ENCODE data around the gene MRPS2. TPM values are rescaled to one million over a fixed set of nuclear protein-coding genes. Genes with fewer than 3 reads are reported as not detected.

Gene MRPS2
- total RNA-seq, 1 experiment from 2014 or later = 65.5 TPM

GRCh38 chr9:135502873-135503321 lies 2.4 kb downstream of the MRPS2 start:
- no peak for DNase-seq

GRCh38 chr9:135503371-135504261 lies 3.1 kb downstream of the MRPS2 start:
- H3K9me3 ChIP-seq = no peaks in the 10 kb centered on the region
- Mint-ChIP-seq H3K4me3 (ENCODE audit: unreplicated experiment) (no peak overlapping the region), H3K4me1 (ENCODE audit: low read depth, unreplicated experiment) (no peaks in the 10 kb centered on the region), H3K36me3 (ENCODE audit: insufficient read depth, unreplicated experiment) (peaks cover 38% of the 10 kb centered on the region), H3K27me3 (ENCODE audit: insufficient read depth, unreplicated experiment) (no peaks in the 10 kb centered on the region), H3K27ac (ENCODE audit: unreplicated experiment) (no peak overlapping the region), H3K9me3 (ENCODE audit: unreplicated experiment) (no peaks in the 10 kb centered on the region)
- DNase-seq = no peak
- CTCF ChIA-PET = interaction anchor here (1.0 to 1.4 kb wide), 3 partner anchors 13 to 235 kb away, joined by 3 to 6 read pairs (median 5); no protein-coding TSS in a partner anchor
- intact Hi-C loops (cut with micrococcal nuclease; ENCODE audit: unreplicated experiment) = no loop called here
- no peak for TF ChIP-seq CTCF (IDR thresholded peaks at IDR 0.05; ENCODE audit: insufficient read depth in 1 of 2, low read depth in 1 of 2, low read length in 1 of 2, severe bottlenecking in 1 of 2, unreplicated experiment in 1 of 2)
- no peaks in the 10 kb centered on the region for H3K27me3 ChIP-seq (replicated peaks; ENCODE audit: control insufficient read depth, insufficient read depth, low read length)
- peaks cover 12% of the 10 kb centered on the region; the same call in 1 of the 2 replicates for H3K4me1 ChIP-seq
- peaks cover 9% of the 10 kb centered on the region for H3K36me3 ChIP-seq (ENCODE audit: control insufficient read depth, insufficient read depth, low read length)
- H3K4me3 ChIP-seq (ENCODE audit: low read depth, low read length) = no peak overlapping the region
- BruUV-seq (replicated peaks) = no TSS peak
- POLR2A ChIA-PET = no interaction called here

More at GRCh38 chr9:135502873-135503321, 2.4 kb downstream of the MRPS2 start:
- Mint-ChIP-seq H3K27ac (ENCODE audit: unreplicated experiment) (no peak overlapping the region), H3K36me3 (ENCODE audit: insufficient read depth, unreplicated experiment) (peaks cover 38% of the 10 kb centered on the region), H3K27me3 (ENCODE audit: insufficient read depth, unreplicated experiment) (no peaks in the 10 kb centered on the region), H3K4me1 (ENCODE audit: low read depth, unreplicated experiment) (no peaks in the 10 kb centered on the region), H3K9me3 (ENCODE audit: unreplicated experiment) (no peaks in the 10 kb centered on the region), H3K4me3 (ENCODE audit: unreplicated experiment) (no peak overlapping the region)
- ChIA-PET POLR2A (no interaction called here), CTCF (no interaction called here)
- Histone ChIP-seq H3K4me3 (ENCODE audit: low read depth, low read length) (no peak overlapping the region), H3K4me1 (peaks cover 12% of the 10 kb centered on the region; the same call in 1 of the 2 replicates), H3K27me3 (replicated peaks; ENCODE audit: control insufficient read depth, insufficient read depth, low read length) (no peaks in the 10 kb centered on the region), H3K9me3 (no peaks in the 10 kb centered on the region), H3K36me3 (ENCODE audit: control insufficient read depth, insufficient read depth, low read length) (peaks cover 9% of the 10 kb centered on the region)
- no peak for TF ChIP-seq CTCF (IDR thresholded peaks at IDR 0.05; ENCODE audit: insufficient read depth in 1 of 2, low read depth in 1 of 2, low read length in 1 of 2, severe bottlenecking in 1 of 2, unreplicated experiment in 1 of 2)
- intact Hi-C loops (cut with micrococcal nuclease; ENCODE audit: unreplicated experiment) = no loop called here
- BruUV-seq (replicated peaks) = no TSS peak

- DNase-seq = peak; percentile 71 to 72
- Histone ChIP-seq H3K4me1 (peaks cover 9% of the 10 kb centered on the region; the same call in 1 of the 2 replicates), H3K36me3 (ENCODE audit: control insufficient read depth, insufficient read depth, low read length) (peaks cover 9% of the 10 kb centered on the region), H3K27me3 (replicated peaks; ENCODE audit: control insufficient read depth, insufficient read depth, low read length) (no peaks in the 10 kb centered on the region), H3K4me3 (ENCODE audit: low read depth, low read length) (no peak overlapping the region), H3K9me3 (peaks cover 6% of the 10 kb centered on the region; the same call in 1 of the 2 replicates)
- Mint-ChIP-seq H3K4me3 (ENCODE audit: unreplicated experiment) (no peak overlapping the region), H3K9me3 (ENCODE audit: unreplicated experiment) (no peaks in the 10 kb centered on the region), H3K27me3 (ENCODE audit: insufficient read depth, unreplicated experiment) (no peaks in the 10 kb centered on the region), H3K4me1 (ENCODE audit: low read depth, unreplicated experiment) (no peaks in the 10 kb centered on the region), H3K27ac (ENCODE audit: unreplicated experiment) (no peak overlapping the region), H3K36me3 (ENCODE audit: insufficient read depth, unreplicated experiment) (peaks cover 33% of the 10 kb centered on the region)
- ChIA-PET POLR2A (no interaction called here), CTCF (interaction anchor here (0.7 to 1.4 kb wide), 5 partner anchors 14 to 1515 kb away, joined by 3 to 6 read pairs (median 4); no protein-coding TSS in a partner anchor)
- peak; percentile 56 to 79 for TF ChIP-seq CTCF (IDR thresholded peaks at IDR 0.05; ENCODE audit: insufficient read depth in 1 of 2, low read depth in 1 of 2, low read length in 1 of 2, severe bottlenecking in 1 of 2, unreplicated experiment in 1 of 2)
- BruUV-seq (replicated peaks) = TSS peak; percentile 37
- intact Hi-C loops (cut with micrococcal nuclease; ENCODE audit: unreplicated experiment) = no loop called here
Measured at GRCh38 chr9:135504262-135505243, 4.1 kb downstream of the MRPS2 start.

All from Caco-2 (cell line).